Parathyroid adenoma (tissue), 2 donors: Measurements from ENCODE around the gene RUNX2.
"Not testable (repeated sequence)": the region's sequence is repeated elsewhere in the genome, so short reads cannot be mapped to it uniquely, and the experiment has no call there.

Experiments used
- H2AFZ ChIP-seq: fragments of 300-600 bp; sonication (generic); one replicate; pipeline ENCODE4 v1.7.0; 2017; ENCODE audit warnings: antibody characterized with exemption, mild to moderate bottlenecking
- H3K27ac ChIP-seq: fragments of 300-600 bp; sonication (generic); one replicate; pipeline ENCODE4 v1.7.0; 2017
- H3K27me3 ChIP-seq: fragments of 300-600 bp; sonication (generic); one replicate; pipeline ENCODE4 v1.7.0; 2017; ENCODE audit warnings: low read length; ENCODE audit not compliant: control insufficient read depth, insufficient read depth
- H3K36me3 ChIP-seq: fragments of 300-600 bp; sonication (generic); one replicate; pipeline ENCODE4 v1.7.0; 2017; ENCODE audit warnings: low read length; ENCODE audit not compliant: control insufficient read depth, insufficient read depth
- H3K4me1 ChIP-seq: fragments of 300-600 bp; sonication (generic); one replicate; pipeline ENCODE4 v1.7.0; 2017; ENCODE audit warnings: control low read depth
- H3K4me2 ChIP-seq: fragments of 300-600 bp; sonication (generic); one replicate; pipeline ENCODE4 v1.7.0; 2017; ENCODE audit warnings: low read length
- H3K4me3 ChIP-seq: fragments of 300-600 bp; sonication (generic); one replicate; pipeline ENCODE4 v1.7.0; 2017; ENCODE audit warnings: low read depth, low read length
- H3K79me2 ChIP-seq: fragments of 300-600 bp; sonication (generic); one replicate; pipeline ENCODE4 v1.7.0; 2017; ENCODE audit warnings: control low read depth
- H3K9ac ChIP-seq: fragments of 300-600 bp; sonication (generic); one replicate; pipeline ENCODE4 v1.7.0; 2017; ENCODE audit warnings: mild to moderate bottlenecking
- H3K9me3 ChIP-seq: fragments of 300-600 bp; sonication (generic); one replicate; pipeline ENCODE4 v1.7.0; 2017; ENCODE audit warnings: low read length; ENCODE audit not compliant: control insufficient read depth
- TF ChIP-seq, protein P1 (sequence below): fragments of 300-600 bp; sonication (generic); IDR thresholded peaks from one replicate; pipeline ENCODE4 v1.7.0; 2017; ENCODE audit warnings: antibody characterized with exemption, mild to moderate bottlenecking
- donor health status: primary hyperparathyroidism.

Gene RUNX2

DNA sequence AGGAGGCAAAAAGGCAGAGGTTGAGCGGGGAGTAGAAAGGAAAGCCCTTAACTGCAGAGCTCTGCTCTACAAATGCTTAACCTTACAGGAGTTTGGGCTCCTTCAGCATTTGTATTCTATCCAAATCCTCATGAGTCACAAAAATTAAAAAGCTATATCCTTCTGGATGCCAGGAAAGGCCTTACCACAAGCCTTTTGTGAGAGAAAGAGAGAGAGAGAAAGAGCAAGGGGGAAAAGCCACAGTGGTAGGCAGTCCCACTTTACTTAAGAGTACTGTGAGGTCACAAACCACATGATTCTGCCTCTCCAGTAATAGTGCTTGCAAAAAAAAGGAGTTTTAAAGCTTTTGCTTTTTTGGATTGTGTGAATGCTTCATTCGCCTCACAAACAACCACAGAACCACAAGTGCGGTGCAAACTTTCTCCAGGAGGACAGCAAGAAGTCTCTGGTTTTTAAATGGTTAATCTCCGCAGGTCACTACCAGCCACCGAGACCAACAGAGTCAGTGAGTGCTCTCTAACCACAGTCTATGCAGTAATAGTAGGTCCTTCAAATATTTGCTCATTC, at the start of gene RUNX2:
Gene RUNX2, plus strand, starts transcription at position 375 of the 567 bp plus-strand sequence. CDS start 397 bp downstream, outside the sequence.
- Histone ChIP-seq H3K4me3 (no peak within 1 kb of the TSS), H3K4me2 (no peak within 1 kb of the TSS), H3K9ac (no peak within 1 kb of the TSS)

DNA sequence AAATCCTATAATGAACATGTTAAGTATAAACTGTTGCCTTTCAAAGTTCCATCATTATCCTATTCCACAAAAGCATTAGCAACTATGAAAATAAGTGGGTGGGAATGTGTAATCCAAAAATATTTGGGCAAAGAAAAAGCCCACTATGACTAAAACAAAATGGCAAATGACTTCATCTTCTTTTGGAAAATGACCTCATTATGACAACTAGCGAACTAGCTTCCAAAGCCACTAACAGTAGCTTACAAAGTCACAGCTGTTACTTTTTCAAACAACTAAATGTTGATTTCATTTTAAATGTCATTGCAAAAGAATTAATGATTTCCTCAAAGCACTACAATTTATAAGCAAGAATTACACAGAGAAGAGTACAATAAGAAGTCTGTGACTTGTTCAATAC, 49.8 kb upstream of the RUNX2 start:
- no peaks in the 10 kb centered on the region for H3K36me3 ChIP-seq
- H3K9ac ChIP-seq = no peak overlapping the region
- H3K4me3 ChIP-seq = no peak overlapping the region
- no peak overlapping the region for H3K4me2 ChIP-seq
- H3K27ac ChIP-seq = no peak overlapping the region
- H2AFZ ChIP-seq = no peak overlapping the region
- no peaks in the 10 kb centered on the region for H3K9me3 ChIP-seq
- H3K79me2 ChIP-seq = no peaks in the 10 kb centered on the region
- TF ChIP-seq, protein P1, sequence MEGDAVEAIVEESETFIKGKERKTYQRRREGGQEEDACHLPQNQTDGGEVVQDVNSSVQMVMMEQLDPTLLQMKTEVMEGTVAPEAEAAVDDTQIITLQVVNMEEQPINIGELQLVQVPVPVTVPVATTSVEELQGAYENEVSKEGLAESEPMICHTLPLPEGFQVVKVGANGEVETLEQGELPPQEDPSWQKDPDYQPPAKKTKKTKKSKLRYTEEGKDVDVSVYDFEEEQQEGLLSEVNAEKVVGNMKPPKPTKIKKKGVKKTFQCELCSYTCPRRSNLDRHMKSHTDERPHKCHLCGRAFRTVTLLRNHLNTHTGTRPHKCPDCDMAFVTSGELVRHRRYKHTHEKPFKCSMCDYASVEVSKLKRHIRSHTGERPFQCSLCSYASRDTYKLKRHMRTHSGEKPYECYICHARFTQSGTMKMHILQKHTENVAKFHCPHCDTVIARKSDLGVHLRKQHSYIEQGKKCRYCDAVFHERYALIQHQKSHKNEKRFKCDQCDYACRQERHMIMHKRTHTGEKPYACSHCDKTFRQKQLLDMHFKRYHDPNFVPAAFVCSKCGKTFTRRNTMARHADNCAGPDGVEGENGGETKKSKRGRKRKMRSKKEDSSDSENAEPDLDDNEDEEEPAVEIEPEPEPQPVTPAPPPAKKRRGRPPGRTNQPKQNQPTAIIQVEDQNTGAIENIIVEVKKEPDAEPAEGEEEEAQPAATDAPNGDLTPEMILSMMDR = no peak
- no peaks in the 10 kb centered on the region for H3K27me3 ChIP-seq
- H3K4me1 ChIP-seq = no peaks in the 10 kb centered on the region

More for the DNA sequence above, at the start of gene RUNX2:
- H3K9me3 ChIP-seq = no peaks in the 10 kb centered on the region
- TF ChIP-seq, protein P1 = no peak
- no peaks in the 10 kb centered on the region for H3K36me3 ChIP-seq
- no peaks in the 10 kb centered on the region for H3K79me2 ChIP-seq
- no peak within 1 kb of the TSS for H2AFZ ChIP-seq
- H3K27ac ChIP-seq = no peak within 1 kb of the TSS
- H3K4me1 ChIP-seq = no peaks in the 10 kb centered on the region
- H3K27me3 ChIP-seq = no peaks in the 10 kb centered on the region

DNA sequence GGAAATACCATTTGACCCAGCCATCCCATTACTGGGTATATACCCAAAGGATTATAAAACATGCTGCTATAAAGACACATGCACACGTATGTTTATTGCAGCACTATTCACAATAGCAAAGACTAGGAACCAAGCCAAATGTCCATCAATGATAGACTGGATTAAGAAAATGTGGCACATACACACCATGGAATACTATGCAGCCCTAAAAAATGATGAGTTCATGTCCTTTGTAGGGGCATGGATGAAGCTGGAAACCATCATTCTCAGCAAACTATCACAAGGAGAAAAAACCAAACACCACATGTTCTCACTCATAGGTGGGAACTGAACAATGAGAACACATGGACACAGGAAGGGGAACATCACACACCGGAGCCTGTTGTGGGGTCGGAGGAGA, 41.4 kb upstream of the RUNX2 start:
- H3K4me3 ChIP-seq, H3K79me2 ChIP-seq, H3K4me1 ChIP-seq, H3K9me3 ChIP-seq, H2AFZ ChIP-seq, H3K36me3 ChIP-seq, H3K27ac ChIP-seq, H3K27me3 ChIP-seq, H3K9ac ChIP-seq, H3K4me2 ChIP-seq: not testable (repeated sequence)

DNA sequence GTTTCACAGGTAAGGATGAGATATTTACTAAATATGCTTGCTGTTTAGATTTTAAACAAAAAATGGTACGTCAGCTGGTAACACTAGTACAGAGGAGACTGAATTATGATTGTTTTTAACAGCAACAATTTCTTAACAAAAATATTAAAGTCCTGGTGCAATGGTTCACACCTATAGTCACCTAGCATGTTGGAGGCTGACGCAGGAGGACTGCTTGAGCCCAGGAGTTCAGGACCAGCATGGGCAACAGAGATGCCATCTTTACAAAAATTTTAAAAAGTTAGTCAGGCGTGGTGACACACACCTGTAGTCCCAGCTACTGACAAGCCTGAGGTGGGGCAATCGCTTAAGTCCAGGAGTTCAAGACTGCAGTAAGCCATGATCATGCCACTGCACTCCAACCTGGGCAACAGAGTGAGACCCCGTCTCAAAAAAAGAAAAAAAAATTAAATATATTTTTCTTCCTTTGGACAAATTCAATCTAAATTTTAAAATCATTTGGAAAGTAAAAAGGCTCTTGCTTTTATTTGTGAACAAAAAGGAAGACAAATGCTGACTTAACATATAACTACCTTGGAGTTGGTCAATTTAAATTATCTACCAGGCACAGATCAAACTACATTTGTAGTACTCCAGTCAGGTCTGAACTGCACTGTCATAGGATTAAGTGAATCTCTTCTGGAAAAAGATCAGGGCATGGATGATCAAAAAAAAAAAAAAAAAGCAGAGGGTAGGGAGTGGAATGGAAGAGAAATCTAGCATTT, 38.2 kb upstream of the RUNX2 start:
- Histone ChIP-seq H3K4me3 (no peak overlapping the region), H3K9ac (no peak overlapping the region), H3K79me2 (no peaks in the 10 kb centered on the region), H2AFZ (no peak overlapping the region), H3K4me2 (no peak overlapping the region), H3K27ac (no peak overlapping the region), H3K27me3 (no peaks in the 10 kb centered on the region), H3K4me1 (no peaks in the 10 kb centered on the region), H3K36me3 (no peaks in the 10 kb centered on the region), H3K9me3 (no peaks in the 10 kb centered on the region)
- TF ChIP-seq, protein P1 = no peak

DNA sequence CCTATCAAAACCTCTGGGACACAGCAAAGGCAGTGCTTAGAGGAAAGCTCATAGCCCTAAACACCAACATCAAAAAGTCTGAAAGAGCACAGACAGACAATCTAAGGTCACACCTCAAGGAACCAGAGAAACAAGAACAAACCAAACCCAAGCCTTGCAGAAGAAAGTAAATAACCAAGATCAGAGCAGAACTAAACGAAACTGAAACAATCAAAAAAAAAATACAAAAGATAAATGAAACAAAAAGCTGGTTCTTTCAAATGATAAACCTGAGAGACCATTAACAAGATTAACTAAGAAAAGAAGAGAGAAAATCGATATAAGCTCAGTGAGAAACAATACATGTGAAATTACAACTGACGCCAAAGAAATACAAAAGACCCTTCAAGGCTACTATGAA, 34.8 kb upstream of the RUNX2 start:
- no peaks in the 10 kb centered on the region for H3K36me3 ChIP-seq
- H3K9ac ChIP-seq = no peak overlapping the region
- TF ChIP-seq, protein P1 = no peak
- H2AFZ ChIP-seq = no peak overlapping the region
- no peak overlapping the region for H3K4me2 ChIP-seq
- no peaks in the 10 kb centered on the region for H3K79me2 ChIP-seq
- H3K27me3 ChIP-seq = no peaks in the 10 kb centered on the region
- no peaks in the 10 kb centered on the region for H3K9me3 ChIP-seq
- H3K4me1 ChIP-seq = no peaks in the 10 kb centered on the region
- H3K27ac ChIP-seq = no peak overlapping the region
- H3K4me3 ChIP-seq = no peak overlapping the region

DNA sequence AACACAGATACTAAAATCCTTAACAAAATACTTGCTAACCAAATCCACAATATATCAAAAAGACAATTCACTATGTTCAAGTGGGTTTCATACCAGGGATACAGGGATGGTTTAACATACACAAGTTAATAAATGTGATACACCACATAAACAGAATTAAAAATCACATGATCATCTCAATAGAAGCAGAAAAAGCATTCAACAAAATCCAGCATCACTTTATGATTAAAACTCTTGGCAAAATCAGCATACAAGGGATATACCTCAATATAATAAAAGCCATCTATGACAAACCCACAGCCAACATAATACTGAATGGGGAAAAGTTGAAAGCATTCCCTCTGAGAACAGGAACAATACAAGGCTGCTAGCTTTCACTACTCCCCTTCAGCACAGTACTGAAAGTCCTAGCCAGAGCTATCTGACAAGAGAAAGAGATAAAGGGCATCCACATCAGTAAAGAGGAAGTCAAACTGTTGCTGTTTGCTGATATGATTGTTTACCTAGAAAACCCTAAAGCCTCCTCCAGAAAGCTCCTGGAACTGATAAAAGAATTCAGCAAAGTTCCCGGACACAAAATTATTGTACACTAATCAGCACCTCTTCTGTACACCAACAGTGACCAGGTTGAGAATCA, 33.9 kb upstream of the RUNX2 start:
- not testable (repeated sequence) for H3K27me3 ChIP-seq, H3K9me3 ChIP-seq, H3K79me2 ChIP-seq, H3K27ac ChIP-seq, H2AFZ ChIP-seq, H3K4me1 ChIP-seq, H3K4me3 ChIP-seq, H3K9ac ChIP-seq, H3K36me3 ChIP-seq, H3K4me2 ChIP-seq
